Tongue (tissue), 2 donors: ENCODE data around the gene PDE6H. TPM values are rescaled to one million over a fixed set of nuclear protein-coding genes. Genes with fewer than 3 reads are reported as not detected.
A peak's percentile ranks its signal among the peaks of the same experiment; 100 is the strongest.

Experiments used
- DNase-seq: peaks from one replicate; pipeline ENCODE4 v3.0.0-alpha.2; 2015
- total RNA-seq: library from RNA; depleted of rRNA; stranded (reverse); fragments of >200 nt; gene quantifications from one replicate; pipeline ENCODE4 v1.2.3, GENCODE V29; 2014

PDE6H gene
- total RNA-seq, 1 donor from 2014 or later = not detected

DNA sequence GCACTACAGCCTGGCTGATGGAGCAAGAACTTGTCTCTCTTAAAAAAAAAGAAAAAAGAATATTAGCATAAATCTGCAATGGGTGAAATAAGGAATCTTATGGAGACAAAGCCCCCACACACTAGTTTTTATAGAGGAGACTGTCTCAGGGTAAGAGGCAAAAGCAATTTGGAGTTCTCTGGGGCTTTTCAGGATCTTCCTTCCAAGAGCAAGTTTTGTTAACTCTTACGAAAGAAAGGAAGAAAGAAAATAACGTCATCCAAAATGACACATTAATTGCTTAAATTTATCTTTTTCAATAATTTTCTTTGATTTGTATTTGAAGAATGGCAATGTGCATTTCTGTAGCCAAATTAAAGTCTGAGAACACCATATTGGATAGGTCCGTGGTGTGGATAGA is 3.8 kb downstream of the PDE6H start:
- no peak for DNase-seq

DNA sequence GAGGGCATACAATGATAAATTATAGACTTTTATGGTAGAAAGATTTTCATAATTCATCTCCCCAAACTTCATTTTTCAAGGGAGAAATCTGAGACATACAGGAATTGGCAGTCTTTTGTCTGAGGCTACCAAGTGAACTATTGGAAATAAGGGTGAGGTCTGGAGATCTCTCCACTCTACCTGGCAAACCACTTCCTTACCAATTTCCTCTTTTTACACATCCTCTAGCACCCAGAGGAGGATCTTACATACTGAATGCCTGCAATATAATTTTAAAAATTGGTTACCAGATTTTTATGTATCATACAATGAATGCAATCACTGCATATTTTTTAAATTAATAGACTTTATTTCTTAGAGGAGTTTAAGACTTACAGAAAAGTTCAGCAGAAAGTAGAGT is 6.6 kb downstream of the PDE6H start:
- DNase-seq = no peak

DNA sequence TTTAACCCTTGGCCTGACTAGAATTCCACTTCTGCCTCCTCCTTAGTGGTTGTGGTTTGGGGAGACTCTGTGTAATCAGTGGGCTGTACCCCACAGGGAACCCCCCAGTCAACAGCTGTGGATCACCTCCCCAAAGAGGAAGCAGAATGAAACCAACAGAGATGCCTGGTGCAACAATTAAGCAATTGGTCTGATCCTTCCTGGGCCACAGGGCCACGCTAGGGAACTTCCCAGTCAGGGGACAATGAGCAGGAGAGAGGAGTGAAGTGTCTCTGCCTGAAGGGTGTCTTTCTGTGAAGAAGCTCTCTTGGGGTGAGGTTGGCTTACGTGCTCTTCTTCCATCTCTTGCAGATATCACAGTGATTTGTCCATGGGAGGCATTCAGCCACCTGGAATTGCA is 8.2 kb downstream of the PDE6H start:
- no peak for DNase-seq

DNA sequence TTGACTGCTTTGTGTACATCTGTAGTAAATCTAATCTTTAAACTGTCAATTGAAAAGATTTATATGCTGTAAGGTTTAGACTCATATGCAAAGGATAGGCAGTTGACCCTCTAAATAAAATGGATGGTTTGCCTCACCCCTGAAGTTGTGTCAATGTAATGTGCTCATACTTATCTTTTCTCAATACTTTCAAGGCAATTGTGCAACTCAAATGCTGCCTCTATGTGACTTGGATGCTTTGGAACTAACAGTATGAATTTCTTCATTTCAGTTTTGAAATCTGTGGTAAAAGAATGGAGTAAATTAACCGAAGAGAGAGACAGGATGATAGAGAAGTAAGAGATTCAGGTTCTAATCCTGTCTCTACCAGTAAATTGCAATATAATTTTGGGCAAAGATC is 9.7 kb downstream of the PDE6H start:
- no peak for DNase-seq

DNA sequence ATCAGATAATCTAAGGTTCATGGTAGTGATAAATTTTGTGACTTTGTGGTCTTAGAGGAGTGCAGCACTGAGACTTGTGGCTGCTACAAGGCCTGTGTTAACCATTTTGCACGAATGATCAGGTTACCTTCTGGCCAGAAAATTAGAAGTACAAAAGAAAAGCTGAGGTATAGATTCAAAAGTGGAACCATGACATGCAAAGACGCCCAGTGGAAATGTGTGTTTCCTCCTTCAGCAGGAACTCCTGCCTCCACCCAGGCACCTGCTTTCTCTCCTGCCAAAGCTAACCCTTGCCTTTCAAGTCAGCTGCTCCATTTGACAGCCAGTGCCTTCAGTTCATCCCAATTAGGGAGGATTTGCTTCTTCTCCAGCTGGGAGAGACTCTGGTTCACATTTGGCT is 10.1 kb downstream of the PDE6H start:
- DNase-seq = no peak

DNA sequence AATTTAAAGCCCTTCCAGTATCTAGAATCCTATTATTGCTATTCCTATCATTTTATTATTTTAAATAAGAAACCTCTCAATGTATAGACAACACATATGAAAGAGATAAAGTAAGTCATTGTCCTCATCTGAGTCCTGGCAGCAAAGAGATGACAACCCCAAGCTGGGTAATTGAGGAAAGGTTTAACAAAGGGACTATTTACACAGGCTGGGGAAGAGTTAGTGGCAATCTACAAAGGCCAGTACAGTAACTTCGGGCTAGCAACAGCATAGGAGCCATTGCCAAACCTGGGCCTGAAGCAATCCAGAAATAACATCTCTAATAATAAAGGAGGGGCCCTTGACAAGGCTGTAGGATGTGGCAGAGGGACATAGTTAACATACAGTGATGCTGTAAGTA is 11.2 kb downstream of the PDE6H start:
- no peak for DNase-seq

DNA sequence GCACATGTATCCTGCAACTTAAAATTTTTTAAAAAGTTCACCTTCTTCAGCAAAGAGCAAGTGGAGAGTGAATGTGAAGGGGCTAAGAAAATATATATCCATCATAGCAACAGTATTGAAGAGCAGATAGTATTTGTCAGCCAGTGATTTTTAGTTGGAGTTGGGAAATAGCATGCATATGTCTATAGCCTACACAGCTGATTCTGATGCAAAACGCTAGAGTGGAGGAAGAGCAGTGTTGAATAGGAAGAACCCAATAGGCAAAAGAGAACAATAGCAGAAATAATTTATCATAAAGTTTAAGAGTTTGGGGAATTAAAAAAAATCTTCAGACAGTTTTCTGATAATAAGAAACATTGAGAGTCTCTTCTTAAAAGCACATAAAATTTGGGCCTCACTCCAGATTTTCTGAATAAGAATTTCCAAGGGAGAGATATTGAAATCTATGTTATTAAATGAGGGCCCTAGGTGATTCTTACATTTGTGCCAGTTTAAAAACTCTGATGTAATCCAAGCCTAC is 12.0 kb downstream of the PDE6H start:
- no peak for DNase-seq

DNA sequence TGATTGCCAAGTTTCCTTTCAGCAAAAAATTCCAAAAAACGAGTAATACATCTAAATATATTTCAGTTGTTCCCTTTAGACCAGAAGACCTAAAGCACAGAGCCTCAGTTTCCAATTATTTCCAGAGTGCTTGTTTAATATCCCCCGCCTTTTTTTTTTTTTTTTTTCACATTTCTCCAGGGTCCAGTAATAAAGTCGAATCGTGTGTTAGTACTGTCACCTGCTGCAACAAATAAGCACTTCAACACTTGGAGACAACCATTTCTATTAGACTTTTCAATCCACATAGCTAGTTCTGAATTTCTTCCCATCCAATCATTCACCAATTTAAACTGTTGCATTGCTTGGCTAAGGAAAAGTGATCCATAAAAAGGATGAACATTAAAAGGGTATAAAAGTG is 13.6 kb downstream of the PDE6H start:
- no peak for DNase-seq

DNA sequence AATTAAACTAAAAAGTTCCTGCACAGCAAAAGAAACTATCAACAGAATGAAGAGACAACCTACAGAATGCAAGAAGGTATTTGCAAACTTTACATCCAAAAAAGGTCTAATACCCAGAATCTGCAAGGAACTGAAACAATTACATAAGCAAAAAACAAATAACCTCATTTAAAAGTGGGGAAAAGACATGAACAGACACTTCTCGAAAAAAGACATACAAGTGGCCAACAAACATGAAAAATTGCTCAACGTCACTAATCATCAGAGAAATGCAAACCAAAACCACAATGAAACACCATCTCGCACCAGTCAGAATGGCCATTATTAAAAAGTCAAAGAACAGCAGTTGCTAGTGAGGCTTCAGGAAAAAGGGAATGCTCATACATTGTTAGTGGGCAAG is 15.2 kb downstream of the PDE6H start:
- DNase-seq = no peak

DNA sequence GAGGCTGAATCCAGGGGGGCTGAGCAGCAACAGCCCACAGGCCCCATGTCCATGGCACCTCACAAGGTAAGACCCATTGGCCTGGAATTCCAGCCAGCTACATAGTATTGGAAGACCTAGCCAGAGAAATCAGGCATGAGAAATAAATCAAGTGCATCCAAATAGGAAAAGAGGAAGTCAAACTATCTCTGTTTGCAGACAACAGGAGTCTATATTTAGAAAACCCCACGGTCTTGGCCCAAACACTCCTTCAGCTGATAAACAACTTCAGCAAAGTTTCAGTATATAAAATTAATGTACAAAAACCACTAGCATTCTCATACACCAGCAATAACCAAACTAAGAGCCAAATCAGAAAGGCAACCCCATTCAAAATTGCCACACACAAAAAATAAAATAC is 16.9 kb downstream of the PDE6H start:
- DNase-seq = no peak

DNA sequence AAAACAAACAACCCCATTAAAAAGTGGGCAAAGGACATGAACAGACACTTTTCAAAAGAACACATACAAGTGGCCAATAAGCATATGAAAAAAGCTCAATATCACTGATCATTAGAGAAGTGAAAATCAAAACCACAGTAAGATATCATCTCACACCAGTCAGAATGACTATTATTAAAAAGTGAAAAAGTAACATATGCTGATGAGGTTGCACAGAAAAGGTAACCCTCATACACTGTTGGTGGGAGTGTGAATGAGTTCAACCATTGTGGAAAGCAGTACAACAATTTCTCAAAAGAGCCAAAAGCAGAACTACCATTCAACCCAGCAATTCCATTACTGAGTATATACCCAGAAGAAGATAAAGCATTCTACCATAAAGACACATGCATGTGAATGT is 18.2 kb downstream of the PDE6H start:
- DNase-seq = no peak

DNA sequence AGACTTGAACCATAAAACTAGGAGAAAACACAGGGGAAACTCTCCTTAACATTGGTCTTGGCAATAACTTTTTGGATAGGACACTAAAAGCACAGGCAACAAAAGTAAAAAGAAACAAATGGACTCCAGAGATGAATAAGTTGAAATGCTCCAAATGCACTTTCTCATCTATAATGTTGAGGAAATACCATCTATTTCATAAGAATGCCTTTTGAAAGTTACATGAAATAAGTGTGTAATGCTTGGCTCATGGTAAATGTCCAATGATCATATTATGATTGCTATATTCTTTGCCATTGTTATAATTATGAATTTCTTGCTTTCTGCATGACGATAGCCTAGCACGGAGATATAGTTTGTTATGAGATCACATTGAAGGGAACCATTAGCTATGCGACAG is 19.8 kb downstream of the PDE6H start:
- no peak for DNase-seq

DNA sequence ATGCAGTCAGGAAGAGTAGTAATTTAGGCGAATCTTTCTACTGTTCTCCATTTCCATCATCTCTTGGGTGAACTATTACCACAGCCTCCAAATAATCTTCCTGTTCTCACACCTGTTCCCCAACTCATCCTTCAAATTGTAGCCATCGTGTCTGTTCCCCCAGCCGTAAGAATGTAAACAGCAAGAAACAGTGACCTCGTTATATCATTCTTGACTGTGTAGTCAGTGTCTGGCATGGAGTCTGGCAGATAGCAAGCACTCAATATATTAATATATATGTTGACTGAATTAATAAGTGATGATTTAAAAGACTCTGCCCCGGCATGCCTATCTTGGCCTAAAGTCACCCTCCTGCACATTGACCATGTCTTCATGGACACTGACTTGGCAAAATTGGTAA is 20.3 kb downstream of the PDE6H start:
- DNase-seq = no peak

DNA sequence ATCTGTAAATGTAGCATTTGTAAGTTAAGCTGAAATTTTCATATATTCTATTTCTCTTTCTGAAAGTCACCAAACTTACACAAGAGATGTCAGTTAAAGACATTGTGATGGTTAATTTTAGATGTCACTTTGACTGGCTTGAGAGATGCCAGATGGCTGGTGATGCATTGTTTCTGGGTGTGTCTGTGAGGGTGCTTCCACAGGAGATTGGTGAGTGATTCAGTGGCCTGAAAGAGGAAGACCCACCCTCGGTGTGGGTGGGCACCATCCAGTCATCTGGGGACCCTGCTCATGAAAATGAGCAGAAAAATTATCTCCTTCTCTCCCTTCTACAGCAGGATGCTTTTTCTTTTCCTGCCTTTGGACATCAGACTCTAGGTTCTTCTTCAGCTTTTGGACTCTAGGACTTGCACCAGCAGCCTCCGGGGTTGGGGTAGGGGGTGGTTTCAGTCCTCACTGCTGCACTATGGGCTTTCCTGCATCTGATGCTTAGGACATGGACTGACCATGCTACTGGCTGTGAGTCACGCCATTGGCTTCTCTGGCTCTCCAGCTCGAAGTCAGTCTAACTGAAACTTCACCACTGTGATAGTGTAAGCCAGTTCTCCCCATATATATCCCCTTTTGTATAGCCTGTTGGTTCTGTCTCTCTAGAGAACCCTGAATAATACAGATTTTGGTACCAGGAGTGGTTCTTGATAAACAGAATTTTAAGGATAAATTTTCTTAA is 20.9 kb downstream of the PDE6H start:
- DNase-seq = no peak

DNA sequence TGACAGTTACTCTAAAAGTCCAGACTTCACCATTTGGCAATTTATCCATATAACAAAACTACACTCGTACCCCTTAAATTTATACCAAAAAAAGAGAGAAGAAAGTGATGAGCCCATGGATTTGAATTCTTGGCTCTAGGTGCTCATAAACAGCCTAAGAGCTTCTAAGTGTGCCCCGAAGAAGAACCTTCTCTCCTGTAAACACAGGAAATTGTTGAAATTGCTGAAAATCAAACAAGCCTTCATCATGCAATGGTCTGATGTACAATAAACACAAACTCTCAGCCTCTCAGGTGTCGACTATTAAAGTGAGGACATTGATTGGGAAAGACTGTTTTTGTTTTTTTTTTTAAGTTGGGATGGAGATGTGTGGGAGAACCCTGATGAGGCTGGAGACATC is 21.8 kb downstream of the PDE6H start:
- DNase-seq = no peak

DNA sequence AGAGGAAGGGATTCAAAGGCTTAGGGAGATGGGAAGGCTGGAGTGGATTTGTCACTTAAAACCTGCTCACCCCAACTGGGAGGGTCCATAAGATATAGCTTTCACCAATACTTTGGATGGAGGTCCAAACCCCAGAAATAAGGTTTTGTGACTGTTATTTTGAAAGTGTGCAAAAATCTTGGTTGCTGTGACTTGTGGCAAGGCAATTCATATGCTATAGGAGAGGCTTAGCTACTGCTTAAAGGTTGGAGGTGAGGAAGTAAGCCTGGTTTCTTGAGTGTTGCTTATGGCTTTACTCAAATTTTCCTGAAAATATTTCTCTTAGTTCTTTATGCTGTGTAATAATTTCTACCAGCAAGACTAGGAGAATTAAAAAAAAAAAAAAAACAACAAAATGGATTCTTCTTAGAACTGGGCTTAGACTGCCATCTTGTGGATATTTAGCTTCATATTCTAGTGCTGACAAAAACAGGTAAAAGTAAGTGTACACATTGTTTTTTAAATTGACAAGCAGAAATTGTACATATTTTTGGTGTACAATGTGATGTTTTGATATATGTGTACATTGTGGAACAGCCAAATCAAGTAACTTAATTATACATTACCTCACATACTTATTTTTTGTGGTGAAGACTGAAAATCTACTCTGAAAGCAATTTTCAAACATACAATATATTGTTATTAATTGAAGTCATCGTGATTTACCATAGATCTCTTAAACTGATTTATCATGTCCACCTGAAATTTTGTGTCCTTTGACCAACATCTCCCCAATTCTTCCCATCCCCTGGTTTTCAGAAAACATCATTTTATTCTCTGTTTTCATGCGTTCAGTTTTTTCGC is 23.0 kb downstream of the PDE6H start:
- peak; percentile 84 for DNase-seq

DNA sequence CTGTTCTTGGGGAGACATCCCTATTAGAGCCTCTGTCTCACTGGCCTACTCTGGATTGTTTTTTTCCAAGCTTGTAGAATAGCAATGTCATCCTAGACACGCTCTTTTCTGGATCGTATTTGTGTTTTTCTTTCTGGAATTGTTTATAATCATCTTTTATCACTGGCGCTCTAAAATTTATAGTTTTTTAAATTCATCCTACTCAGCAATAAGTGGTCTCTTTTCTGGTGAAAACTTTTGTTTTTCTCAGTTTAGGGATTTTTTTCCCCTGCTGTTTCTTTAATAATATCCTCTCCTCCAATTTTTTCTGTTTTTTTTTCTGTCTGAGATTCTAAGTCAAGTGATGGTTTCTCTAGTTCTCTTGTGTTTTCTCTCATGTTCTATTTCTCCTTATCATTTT is 25.2 kb downstream of the PDE6H start:
- DNase-seq = no peak

DNA sequence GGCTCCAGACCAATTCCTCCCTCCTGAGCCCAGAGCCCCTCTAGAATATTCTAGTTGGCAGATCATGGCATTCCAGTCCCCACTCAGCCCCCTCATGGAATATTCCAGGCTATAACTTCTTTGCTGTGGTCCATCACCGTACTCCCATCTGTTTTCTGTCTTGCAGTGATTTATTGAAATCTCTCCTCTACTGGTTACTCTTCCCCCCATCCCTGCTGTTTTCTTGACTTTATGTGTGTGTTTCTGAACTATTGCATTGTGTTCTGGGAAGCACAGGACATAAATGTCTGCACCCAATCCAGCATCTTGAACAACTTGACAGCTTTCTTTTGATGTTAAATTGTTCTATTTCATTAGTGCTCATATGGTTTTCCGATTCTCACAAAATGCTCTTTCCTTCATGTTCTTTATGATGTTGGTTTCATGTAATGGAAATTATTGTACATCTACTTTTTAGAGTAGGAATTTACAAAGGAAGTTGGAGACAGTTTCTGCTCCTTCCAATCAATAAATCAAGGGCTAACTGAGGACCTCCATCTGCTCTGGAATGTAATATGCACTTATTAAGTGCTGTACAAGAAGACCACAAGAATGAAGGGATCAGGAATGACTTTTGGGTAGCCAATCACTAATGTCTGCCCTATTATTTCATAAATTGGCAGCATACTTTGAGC is 26.3 kb downstream of the PDE6H start:
- peak; percentile 28 for DNase-seq

DNA sequence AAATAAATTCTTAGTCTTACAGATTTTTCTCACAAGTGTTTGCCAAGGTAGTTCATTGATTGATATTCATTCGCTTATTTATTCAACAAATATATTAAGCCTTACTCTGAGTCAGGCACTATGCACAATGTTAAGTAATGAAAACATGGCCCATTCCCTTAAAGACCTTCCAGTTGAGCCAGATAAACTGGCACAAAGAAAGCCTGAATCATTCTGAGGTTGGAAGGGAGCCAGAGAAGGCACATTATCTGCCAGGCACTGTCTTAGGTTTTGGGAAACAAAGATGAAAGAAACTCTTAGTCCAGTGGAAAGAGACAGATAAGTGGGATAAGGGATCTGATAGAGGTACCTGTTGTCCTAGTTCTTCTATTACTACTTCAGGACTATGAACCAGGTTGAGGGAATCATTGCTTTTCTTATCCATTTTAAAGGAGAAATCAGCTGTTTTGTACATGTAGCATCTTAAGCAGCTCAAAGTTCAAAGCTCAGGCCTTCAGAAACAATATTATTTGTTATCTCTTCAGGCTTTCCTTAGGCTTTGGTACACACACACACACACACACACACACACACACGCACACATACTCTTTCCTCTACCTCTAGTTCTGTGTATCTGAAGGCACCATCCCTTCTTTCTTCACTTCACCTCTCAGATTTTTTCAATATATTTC is 27.0 kb downstream of the PDE6H start:
- DNase-seq = no peak

DNA sequence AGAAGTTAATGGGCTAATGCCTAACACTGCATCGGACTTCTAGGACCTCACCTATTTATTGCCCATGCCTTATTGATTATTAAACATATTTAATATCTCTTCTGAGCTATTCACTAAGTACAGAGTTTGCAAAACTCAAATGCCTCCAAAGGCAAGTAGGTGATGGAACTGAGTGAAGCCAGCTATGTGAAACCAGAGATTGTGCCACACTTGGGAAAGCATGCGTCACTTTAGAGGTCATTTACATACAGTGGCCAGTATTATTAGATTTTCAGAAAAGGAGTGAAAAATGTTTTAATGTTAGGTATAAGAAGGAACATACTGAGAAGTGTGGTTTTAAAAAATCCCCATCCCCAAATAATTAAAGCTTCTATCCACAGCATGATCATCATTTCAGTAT is 27.7 kb downstream of the PDE6H start:
- no peak for DNase-seq

DNA sequence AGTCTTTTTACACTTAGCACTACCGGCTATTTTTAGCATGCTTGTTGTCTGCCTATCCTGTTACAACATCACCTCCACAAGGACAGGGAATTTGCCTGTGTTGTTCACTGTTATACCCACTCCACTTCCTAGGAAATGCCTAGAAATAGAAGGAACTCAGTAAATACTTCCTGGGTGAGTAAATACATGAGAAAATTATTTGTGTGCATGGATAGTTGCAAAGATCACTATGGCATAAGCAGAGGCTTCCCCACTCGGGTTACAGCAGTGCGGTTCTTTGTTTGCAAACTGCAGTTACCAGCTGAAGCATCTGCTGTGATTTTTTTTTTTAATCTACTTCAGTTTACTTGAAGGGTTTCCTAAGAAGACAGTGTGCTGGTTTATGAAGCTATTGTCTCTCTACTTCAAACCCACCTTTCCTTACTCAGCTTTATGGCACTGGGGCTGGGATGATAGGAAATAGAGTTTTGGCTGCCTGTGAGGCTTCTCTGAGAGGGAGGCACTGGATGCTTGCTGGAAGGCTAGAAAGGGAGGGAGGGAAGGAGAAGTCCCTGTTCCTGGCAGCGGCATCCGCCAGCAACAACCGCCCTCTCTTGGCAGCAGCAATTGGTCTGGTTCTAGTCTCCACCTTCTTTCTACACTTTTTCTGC is 29.0 kb downstream of the PDE6H start:
- peak; percentile 77 for DNase-seq

DNA sequence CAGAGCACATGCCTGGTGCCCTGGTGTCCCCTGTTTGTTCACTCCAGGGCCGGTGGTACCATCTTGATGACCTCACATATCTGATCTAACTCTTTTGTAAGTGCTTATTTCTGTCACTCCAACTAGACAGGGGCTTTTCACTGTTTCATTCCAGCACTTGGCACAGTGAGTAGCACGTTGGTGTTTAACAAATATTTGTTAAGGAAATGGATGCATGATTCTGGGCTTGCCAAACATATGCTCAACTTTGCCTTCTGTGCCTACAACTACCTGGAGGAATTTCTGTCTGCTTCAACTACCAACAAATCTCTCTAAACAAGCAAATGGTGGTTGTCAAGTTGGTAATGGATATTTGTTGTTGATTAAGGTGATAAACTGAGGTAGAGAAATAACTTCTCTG is 31.6 kb downstream of the PDE6H start:
- no peak for DNase-seq
